ENCODE data around the gene AOPEP.

AOPEP gene

GRCh38 chr9:95073918-95074317 is 347.4 kb downstream of the AOPEP start:
- no peak for TF ChIP-seq CTCF (IDR thresholded peaks at IDR 0.05; ENCODE audit: extremely low read depth, insufficient read depth, missing control alignments)
- in situ Hi-C loops (cut with MboI; ENCODE audit: low pct_unique_long_range_greater_than_20kb, low sequenced_read_pairs, unreplicated experiment) = no loop called here
- DNase-seq (ENCODE audit: low spot score) = no peak

- in situ Hi-C loops (cut with MboI; ENCODE audit: low pct_unique_long_range_greater_than_20kb, low sequenced_read_pairs, unreplicated experiment) = no loop called here
- no peak for TF ChIP-seq CTCF (IDR thresholded peaks at IDR 0.05; ENCODE audit: extremely low read depth, insufficient read depth, missing control alignments)
- DNase-seq (ENCODE audit: low spot score) = no peak
Observed at GRCh38 chr9:95074632-95075031, 348.1 kb downstream of the AOPEP start.

- DNase-seq (ENCODE audit: low spot score) = no peak
- in situ Hi-C loops (cut with MboI; ENCODE audit: low pct_unique_long_range_greater_than_20kb, low sequenced_read_pairs, unreplicated experiment) = no loop called here
- no peak for TF ChIP-seq CTCF (IDR thresholded peaks at IDR 0.05; ENCODE audit: extremely low read depth, insufficient read depth, missing control alignments)
Observed at GRCh38 chr9:95075700-95076099, 349.2 kb downstream of the AOPEP start.

GRCh38 chr9:95076696-95077052 is 350.2 kb downstream of the AOPEP start:
- TF ChIP-seq CTCF (IDR thresholded peaks at IDR 0.05; ENCODE audit: extremely low read depth, insufficient read depth, missing control alignments) = no peak
- in situ Hi-C loops (cut with MboI; ENCODE audit: low pct_unique_long_range_greater_than_20kb, low sequenced_read_pairs, unreplicated experiment) = no loop called here
- no peak for DNase-seq (ENCODE audit: low spot score)

- no peak for TF ChIP-seq CTCF (IDR thresholded peaks at IDR 0.05; ENCODE audit: extremely low read depth, insufficient read depth, missing control alignments)
- in situ Hi-C loops (cut with MboI; ENCODE audit: low pct_unique_long_range_greater_than_20kb, low sequenced_read_pairs, unreplicated experiment) = no loop called here
Observed at GRCh38 chr9:95077053-95077765, 350.7 kb downstream of the AOPEP start.

GRCh38 chr9:95077766-95078370 is 351.4 kb downstream of the AOPEP start:
- TF ChIP-seq CTCF (IDR thresholded peaks at IDR 0.05; ENCODE audit: extremely low read depth, insufficient read depth, missing control alignments) = no peak
- in situ Hi-C loops (cut with MboI; ENCODE audit: low pct_unique_long_range_greater_than_20kb, low sequenced_read_pairs, unreplicated experiment) = no loop called here
- no peak for DNase-seq (ENCODE audit: low spot score)

More at GRCh38 chr9:95077053-95077765, 350.7 kb downstream of the AOPEP start:
- DNase-seq (ENCODE audit: low spot score) = no peak

All from GM13977 (cell line).